ENCODE results near the gene DISC1.

GRCh38 chr1:231865331-231865730 lies 238.7 kb downstream of the DISC1 start:
- TF ChIP-seq MAX (IDR thresholded peaks at IDR 0.05) (no peak), ZNF274 (IDR thresholded peaks at IDR 0.05; ENCODE audit: low read depth, low read length) (no peak), RAD21 (IDR thresholded peaks at IDR 0.05; ENCODE audit: low read depth) (no peak)
